ENCODE data around the gene VEPH1.

Gene VEPH1

DNA sequence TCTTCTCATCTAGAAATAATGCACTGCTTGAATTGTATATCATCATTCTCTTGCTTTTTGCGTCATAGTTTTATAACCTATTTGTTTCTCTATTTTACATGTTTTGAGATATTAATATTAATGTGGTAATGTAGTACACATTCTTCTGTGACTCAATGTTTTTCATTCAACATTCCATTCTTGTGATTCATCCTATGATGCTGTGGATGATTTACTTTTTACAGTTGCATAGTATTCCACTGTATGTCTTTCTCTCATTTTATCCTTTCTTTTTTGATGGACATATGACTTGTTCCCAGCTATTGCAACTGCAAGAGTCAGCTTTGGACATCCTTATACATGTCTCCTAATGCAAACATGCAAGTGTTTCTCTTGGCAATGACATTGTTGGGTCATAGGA is 20.6 kb upstream of the VEPH1 start:
- no peak for DNase-seq (ENCODE audit: low spot score)

DNA sequence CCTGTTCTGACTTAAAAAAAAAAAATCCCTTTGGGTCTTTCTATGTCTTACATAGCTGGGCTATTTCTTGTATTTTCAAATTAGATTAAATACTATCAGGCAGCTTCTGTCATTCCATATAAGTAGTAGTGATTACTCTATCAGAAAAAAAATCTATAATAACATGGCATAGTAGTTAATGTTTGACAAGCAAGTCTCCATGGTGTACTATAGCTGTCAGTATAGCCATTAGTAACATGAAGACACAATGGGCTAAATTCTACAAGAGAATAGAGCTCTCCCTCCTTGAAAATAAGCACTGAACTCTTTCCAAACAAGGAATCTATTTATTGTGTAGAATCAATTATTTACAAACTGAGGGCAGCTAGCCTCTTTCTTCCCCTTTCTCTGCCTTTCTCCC is 19.4 kb upstream of the VEPH1 start:
- no peak for DNase-seq (ENCODE audit: low spot score)

DNA sequence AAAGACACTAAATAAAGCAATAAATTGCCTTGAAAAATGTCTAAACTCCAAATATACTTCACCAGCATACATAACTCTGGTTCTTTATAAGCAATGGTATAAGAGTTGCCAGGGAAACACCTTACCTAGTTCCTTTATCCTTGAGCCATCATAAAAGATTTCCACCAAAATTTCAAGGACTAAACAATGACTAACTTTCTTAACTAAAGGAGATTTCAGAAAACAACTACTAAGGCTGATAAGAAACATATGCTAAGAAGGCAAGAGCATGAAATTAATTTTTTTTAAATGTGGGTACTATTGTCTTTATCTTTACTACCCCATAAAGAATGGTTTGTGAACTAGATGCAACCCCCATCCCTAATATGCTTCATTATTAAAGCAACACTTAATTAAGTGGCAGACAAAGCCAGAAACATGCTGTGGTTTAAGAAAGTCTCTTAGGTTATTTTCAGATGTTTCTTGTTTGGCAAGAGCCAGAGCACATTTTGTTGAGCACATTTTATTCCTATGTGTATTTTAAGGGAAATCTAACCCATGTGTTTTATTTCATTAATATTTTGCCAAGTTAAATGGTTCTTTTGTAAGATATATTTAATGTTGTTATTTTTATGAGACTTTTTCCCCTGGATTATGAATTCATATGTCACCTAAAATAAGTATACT is 17.4 kb upstream of the VEPH1 start:
- DNase-seq (ENCODE audit: low spot score): no peak

- no peak for DNase-seq (ENCODE audit: low spot score)
These were observed 15.7 kb upstream of the VEPH1 start for GRCh38 chr3:157518881-157519280.

DNA sequence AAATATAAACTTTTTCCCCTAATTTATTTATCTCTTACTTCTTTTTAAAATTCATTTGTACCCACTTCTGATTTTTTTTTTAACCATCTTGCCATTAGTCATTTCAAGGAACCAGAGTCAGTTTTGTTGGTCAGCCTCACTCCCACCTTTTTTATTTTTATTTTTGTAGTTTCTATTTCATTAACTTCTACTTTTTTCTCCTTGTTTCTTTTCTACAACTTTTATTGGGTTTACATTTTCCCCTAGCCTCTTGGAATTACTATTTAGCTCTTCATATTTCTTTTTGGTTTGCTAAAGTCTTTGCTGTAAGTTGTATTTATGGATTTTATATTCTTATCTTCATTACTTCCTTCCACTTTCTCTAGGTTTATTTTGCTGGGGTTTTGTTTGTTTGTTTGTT is 13.7 kb upstream of the VEPH1 start:
- no peak for DNase-seq (ENCODE audit: low spot score)

GRCh38 chr3:157515398-157515797 is 12.2 kb upstream of the VEPH1 start:
- no peak for DNase-seq (ENCODE audit: low spot score)

GRCh38 chr3:157514371-157514895 is 11.2 kb upstream of the VEPH1 start:
- no peak for DNase-seq (ENCODE audit: low spot score)

DNA sequence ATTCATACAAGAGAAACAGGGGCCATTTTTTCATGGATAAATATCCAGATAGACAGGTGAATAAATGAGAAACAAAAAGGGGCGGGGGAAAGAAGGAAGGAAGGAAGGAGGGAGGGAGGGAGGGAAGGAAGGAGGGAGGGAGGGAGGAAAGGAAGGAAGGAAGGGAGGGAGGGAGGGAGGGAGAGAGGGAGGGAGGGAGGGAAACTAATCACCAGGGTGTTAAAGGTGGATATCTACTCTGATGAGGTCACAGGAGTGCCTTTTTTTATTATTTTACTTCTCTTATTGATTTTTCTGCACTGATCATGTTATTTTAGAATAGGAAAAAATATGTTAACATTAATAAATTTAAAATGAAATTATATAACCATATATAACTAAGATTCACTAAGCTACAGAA is 10.4 kb upstream of the VEPH1 start:
- no peak for DNase-seq (ENCODE audit: low spot score)

- DNase-seq (ENCODE audit: low spot score): no peak
These were observed 9.3 kb upstream of the VEPH1 start for GRCh38 chr3:157512534-157512933.

GRCh38 chr3:157508461-157508860 is 5.2 kb upstream of the VEPH1 start:
- no peak for DNase-seq (ENCODE audit: low spot score)

DNA sequence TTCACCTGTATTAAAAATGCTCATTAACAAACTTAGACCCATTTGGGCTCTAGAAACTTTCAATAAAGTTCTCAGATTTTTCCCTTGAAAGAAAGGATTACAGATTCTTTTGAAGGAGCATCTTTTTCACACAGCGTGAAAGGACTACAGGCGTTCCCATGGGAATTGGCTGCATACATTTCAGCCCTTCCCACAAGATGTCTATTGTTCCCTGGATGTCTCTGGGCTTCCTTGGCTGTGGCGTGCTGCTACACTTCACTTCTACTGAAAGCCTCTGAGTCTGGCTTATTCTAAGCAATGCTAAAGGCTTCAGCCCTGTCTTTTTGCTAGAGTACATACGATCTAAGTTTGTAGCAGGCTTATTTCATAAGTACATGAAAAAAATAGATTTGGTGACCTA is 1.4 kb downstream of the VEPH1 start:
- no peak for DNase-seq (ENCODE audit: low spot score)

GRCh38 chr3:157500232-157500631 is 3.0 kb downstream of the VEPH1 start:
- no peak for DNase-seq (ENCODE audit: low spot score)

DNA sequence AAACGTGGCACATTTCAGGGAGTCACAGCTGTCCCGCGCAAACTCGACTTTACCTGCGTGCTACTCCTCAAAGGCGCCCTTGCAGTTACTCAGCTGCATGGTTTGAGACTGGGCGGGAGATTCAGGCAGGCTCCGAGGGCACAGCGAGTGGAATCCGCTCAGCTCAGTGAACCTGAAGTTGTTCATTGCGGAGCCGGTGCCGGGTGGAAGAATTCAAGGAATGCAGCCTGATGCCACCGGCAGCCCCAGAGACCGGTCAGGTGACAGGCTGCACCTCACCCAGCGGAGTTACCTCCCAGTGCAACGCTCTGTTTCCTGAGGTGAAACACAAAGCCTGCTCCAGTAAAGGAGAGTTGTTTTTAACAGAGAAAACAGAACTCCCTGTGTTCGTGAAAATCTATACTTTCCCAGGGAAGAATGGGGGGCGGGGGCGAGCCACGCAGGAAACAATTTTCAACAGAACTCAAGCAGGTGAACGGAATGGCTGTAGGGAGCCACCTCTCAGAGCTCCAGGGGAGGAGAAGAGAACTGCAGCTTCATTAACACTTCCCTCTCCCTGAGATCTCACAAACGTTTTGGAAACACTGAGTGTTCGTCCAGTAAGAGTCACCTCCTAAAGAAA is 3.8 kb downstream of the VEPH1 start:
- DNase-seq (ENCODE audit: low spot score): peak; percentile 11

GRCh38 chr3:157498371-157498770 is 4.8 kb downstream of the VEPH1 start:
- no peak for DNase-seq (ENCODE audit: low spot score)

GRCh38 chr3:157495846-157496245 is 7.4 kb downstream of the VEPH1 start:
- no peak for DNase-seq (ENCODE audit: low spot score)

GRCh38 chr3:157494581-157495281 is 8.5 kb downstream of the VEPH1 start:
- DNase-seq (ENCODE audit: low spot score): no peak

- peak; percentile 76 for DNase-seq (ENCODE audit: low spot score)
These were observed 9.3 kb downstream of the VEPH1 start for GRCh38 chr3:157493627-157494550.

DNA sequence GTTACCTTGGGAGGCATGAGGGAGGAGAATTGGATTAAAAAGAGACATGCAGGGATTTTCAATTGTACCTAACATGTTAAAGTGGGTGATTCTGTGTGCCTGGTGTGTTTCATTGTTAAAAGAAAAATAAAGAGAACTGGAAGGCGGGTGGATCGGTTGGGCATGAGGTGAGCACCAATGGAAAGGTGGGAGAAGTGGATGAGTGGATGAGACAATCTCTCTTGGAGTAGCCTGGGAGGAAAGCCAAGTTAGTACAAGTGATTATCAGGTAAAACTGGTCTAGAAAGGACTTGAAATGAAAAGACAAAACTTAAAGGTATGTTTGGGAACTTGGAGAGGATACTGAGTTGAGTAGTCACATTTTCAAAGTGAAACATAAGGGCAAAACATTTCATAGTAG is 12.1 kb downstream of the VEPH1 start:
- DNase-seq (ENCODE audit: low spot score): no peak

DNA sequence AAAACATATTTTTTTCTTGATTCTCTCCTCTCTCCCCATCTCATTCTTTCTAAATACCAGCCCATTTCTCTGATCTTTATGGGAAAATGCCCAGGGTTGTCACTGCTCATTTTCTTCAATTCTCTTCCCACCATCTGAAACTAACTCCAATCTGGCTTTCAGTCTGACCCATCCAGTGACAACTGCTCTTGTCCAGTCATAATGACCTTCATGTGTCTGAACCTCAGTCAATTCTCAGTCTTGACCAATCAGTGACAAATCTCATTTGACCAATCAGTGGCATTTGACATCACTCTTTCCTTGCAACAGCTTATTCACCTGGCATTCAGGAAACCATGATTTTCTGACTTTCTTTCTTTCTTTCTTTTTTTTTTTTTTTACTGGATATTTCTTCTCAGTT is 15.1 kb downstream of the VEPH1 start:
- no peak for DNase-seq (ENCODE audit: low spot score)

DNA sequence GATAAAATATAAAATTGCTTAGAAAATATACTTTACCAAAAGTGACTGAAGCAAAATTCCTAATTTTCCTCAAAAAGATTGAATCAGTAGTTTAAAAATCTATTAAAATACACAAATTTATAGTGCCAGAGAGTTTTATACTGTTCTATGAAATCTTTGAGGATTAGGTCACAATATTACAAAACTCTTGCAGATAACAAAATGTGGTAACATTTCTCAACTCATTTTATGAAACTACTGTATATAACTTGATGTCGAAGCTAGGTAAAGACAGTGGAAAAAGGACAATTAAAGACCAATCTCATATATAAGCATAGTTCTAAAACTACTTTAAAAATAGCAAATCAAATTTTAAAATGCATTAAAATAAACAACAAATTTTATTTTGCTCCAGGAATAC is 15.9 kb downstream of the VEPH1 start:
- no peak for DNase-seq (ENCODE audit: low spot score)

DNA sequence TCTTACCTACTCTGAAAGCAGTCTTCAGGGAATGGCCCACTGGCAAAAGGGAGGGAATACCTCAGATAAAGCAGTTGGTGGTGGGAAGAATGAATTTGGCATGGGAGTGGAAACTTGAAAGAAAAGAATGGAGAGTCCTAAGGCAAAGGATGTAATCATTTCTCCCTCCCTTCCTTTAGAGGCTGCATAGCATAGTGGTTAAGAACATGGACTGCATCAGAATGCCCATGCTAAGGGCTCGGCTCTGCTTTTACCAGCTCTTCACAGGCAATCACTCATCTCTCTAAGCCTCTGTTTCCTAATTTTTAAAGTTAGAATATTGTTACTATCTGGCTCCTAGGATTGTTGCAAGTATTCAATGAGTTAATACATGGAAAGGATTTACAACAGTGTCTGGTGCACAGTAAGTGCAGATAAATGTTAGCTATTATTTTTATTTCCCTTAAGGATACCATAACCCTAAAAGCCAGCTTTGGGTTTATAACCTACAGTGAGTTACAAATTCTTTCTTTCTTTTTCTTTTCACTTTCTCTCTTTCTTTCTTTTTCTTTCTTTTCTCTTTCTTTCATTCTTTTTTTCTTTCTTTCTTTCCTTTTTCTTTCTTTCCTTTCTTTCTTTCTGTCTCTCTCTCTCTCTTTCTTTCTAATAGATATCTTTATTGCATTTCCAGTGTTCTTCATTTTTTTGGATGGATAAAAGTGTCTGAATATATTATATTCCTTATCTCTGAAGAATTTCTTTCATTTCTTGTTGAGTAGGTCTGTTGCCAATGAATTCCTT is 23.6 kb downstream of the VEPH1 start:
- no peak for DNase-seq (ENCODE audit: low spot score)

Measured in NAMALWA (cell line).